GM19324 (cell line): ENCODE results near the gene ELAPOR1.
A peak's percentile ranks its signal among the peaks of the same experiment; 100 is the strongest.

ENCODE experiments used
- ATAC-seq: cut with Tn5 transposase; IDR thresholded peaks from one replicate; pipeline ENCODE4 v1.9.1; 2021; ENCODE audit warnings: mild to moderate bottlenecking, moderate library complexity; ENCODE audit not compliant: unreplicated experiment, low FRiP score

Gene ELAPOR1

GRCh38 chr1:109094377-109094803, 19.5 kb upstream of the ELAPOR1 start:
- no peak for ATAC-seq

- ATAC-seq, result no peak
These were observed 19.0 kb upstream of the ELAPOR1 start for GRCh38 chr1:109094871-109095270.

- no peak for ATAC-seq
These were observed 18.3 kb upstream of the ELAPOR1 start for GRCh38 chr1:109095631-109096030.

DNA sequence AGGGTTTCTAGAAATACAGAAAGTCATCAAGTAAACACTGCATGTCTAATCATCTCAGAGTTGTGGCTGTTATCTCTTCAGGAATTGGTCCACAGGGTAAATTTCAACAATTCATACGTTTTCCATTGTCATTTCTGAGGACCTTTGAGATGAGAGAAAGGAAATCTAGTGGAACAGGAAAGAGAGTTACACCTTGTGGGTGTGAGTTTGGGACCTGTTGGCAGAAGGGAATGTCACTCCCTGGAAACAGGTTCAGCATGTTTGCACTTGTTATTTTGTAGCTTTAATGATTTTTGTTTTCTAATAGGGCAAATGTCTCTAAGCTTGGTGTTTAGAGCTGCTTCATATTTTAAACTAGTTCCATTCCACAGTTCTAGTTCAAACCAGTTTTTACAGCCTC, 17.8 kb upstream of the ELAPOR1 start:
- ATAC-seq, result no peak

DNA sequence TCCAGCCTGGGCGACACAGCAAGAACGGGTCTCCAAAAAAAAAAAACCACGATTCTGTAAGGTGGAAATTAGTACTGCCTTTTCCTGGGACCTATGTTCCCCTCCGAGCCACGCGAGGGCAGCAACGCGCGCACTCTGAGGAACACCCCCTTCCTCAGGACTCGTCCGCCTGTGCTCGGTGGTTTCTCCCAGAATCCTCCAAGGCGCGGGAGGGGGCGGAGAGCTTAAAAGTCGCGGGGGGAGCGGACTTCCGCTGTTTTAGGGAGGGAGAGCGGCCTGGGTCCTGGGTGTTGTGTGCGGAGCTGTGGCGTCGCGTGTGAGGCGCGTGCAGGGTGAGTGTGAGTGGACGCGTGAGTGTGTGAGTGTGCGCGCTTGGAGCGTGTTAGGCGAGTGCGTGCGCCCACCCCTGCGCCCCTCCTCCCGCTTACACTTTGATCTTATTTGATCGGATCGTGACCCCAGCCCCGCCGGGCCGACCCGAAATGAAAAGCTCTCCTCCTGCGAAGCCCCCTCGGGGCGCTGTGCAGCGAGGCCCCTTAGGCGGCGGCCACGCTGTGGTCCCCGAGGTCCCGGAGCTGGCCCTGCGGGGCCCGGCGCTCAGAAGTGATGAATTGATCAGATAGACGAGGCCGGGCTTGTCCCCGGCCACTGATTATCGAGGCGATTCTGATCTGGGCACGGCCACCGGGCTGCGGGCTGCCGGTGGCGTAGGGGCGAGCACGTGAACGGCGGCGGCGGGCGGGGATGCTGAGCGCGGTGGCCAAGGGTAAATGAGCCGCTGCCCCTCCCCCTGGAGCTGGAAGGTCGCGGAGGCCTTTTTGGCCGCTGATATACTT, 13.8 kb upstream of the ELAPOR1 start:
- ATAC-seq, result peak; percentile 95

DNA sequence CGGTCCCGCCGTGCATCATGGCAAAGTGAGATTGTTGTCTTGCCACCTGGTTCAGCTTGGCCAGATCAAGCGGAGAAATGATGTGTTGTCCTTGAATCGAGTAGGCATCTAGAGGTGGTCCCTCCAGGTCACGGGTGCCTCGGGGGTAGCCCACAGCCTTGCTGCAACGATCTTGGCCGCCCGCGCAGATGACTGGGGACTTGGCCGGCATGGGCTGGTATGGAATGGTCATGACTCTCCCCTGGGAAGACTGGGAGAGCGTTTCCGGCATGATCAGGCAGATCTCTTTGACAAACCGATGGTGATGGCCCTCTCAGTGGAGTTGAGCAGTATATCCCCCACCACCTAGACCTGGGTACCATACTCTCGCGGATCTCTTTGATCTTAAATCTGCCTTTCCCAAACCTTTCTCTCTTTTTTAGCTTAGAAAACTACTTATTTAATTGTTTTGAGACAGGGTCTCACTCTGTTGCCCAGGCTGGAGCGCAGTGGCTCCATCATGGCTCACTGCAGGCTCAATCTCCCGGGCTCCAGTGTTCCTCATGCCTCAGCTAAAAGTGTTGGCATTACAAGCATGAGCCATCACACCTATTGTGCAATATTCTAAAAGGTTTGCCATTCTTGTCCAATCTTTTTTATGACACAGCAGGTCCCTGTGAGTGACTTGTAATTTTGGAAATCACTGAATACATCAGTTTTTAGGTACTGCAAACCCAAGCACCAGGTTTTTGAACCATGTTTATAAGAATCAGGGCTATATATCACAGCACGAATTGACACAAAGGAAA, 9.4 kb upstream of the ELAPOR1 start:
- no peak for ATAC-seq

GRCh38 chr1:109105881-109106280, 8.0 kb upstream of the ELAPOR1 start:
- ATAC-seq, result no peak

- no peak for ATAC-seq
These were observed 6.1 kb upstream of the ELAPOR1 start for GRCh38 chr1:109107785-109108184.

DNA sequence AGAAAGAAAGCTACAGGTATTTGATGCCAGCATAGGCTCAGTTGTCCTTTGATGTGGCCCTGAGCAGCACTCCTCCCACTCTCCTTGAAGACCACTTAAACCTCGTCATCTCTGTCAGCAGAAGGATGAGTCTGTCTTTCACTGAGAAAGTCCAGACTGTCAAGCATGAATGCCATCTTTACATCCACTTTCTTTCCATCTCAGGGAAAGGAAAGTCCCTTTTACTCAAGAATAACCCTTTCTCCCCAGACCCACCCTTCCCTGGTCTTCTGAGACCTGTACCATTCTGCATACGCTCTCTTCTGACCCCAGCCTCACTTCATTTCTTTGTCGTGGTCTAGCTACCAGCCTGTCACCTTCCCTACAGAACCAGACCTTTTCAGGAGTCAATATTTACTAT, 4.0 kb upstream of the ELAPOR1 start:
- ATAC-seq, result no peak

DNA sequence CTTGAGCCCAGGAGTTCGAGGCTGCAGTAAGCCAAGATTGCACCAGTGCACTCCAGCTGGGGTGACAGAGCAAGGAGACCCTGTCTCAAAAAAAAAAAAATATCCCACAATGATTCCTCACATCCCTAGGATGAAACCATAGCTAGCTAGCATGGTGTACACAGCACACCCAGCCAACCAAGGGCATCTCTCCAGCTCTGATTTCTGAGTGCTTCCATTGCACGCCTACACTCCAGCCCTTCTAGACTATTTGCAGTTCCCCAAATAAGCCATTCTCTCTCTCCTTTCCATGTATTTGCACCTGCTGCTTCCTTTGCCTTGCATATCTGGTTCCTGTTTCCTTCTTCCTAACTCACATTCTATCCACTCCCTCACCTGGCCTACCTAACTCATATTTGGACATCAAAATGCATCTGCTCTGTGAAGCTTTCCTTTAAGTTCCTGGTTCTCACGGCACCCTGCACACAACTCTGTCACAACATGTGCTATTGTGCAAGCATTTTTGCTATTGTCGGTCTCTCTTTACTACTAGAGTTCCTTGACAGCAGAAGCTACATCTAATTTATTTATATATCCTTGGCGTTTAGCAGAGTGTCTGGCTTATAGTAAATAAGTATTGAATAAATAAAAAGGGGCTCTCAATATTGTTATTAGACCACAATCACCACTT, 2.4 kb upstream of the ELAPOR1 start:
- no peak for ATAC-seq

- ATAC-seq, result no peak
These were observed 1.8 kb upstream of the ELAPOR1 start for GRCh38 chr1:109112056-109112651.

DNA sequence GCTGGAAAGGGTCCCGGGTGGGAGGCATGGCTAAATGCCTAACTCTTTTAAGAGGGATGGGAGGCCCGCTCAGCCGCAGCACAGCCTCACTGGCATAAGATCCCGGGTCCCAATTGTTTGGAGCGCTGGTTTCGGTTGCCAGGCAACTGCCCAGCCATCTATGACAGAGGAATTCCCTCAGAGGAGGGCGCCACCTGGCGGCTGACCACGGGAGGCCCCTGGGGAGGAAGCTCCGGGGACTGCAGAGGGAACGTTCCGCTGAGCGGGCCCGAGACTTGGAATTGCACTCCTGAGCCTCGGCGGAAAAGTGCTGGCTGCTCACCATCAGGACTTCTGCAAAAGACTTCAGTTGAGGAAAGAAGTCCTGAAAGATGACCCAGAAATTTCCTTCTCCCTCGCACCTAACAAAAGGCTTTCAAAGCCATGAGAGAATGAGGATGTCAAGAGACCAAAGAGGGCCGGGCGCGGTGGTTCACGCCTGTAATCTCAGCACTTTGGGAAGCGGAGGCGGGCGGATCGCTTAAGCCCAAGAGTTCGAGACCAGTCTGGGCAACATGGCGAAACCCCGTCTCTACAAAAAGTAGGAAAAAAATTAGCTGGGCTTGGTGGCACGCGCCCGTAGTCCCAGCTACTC, 1.1 kb upstream of the ELAPOR1 start:
- peak; percentile 41 for ATAC-seq

DNA sequence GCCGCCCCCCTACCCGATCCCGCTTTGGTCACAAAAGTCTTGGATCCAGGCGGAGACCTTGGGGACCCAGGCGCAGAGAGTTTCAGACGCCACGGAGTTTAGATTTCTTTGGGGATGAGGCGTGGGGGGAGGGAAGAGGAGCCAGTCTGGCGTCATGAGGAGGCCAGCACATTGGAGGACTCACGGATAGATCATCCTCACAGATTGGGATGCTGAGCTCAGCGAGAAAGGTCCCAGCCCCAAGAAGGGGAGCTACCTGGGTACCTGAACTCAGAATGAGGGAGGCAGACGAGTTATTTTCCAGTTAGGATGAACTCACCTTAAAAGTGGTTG, 393 bp downstream of the ELAPOR1 start:
- no peak for ATAC-seq

DNA sequence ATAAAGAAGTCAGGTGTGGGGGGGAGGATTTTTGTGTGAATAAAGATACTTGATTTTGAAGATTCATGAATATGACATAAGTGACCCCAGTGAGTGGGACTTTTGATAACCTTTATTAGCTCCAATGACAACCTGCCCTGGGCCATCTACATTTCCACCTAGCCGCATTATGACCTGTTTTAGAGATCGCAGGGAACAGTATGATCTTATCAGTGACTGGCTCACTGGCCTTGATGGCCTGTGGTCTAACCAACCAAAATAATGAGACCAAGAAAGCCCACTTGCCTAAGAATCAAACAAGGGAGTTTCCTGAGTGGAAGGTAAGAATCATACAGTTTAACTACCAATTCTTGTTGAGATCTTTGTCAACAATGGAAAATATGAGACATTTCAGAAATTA, 1.8 kb downstream of the ELAPOR1 start:
- ATAC-seq, result no peak

GRCh38 chr1:109116286-109116685, 2.4 kb downstream of the ELAPOR1 start:
- no peak for ATAC-seq

GRCh38 chr1:109118089-109118488, 4.2 kb downstream of the ELAPOR1 start:
- no peak for ATAC-seq

DNA sequence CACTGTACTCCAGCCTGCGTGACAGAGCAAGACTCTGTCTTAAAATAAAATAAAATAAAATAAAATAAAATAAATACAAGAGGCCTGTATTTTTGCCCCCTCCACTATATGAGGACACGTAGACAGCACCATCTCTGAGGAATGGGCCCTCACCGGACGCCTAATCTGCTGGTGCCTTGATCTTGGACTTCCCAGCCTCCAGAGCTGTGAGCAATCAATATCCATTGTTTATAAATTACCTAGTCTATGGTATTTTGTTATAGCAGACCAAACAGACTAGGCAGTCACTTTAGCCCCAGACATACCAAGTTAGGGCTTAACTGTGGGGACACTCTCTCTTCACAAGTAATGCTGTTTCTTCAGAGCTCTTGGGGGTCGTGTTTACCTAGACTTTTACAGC, 6.4 kb downstream of the ELAPOR1 start:
- no peak for ATAC-seq

- ATAC-seq, result no peak
These were observed 17.1 kb downstream of the ELAPOR1 start for GRCh38 chr1:109131059-109131458.

DNA sequence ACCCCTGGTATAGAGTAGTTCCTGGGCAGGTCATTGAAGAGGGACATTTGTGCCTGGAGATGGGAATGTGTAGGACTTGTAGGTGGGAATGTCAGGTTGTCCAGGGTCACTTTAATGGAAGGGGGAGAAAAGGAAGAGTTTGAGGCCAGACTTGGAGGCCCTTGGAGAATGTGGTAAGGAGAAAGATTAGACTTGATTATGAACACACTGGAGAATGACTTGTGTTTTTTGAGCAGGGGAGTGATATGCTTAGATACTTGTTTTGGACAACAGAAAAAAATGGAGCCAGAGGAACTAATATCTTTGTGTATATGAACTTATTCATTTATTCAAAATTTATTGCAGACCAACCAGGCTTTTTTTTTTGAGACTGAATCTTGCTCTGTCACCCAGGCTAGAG, 17.9 kb downstream of the ELAPOR1 start:
- ATAC-seq, result no peak

DNA sequence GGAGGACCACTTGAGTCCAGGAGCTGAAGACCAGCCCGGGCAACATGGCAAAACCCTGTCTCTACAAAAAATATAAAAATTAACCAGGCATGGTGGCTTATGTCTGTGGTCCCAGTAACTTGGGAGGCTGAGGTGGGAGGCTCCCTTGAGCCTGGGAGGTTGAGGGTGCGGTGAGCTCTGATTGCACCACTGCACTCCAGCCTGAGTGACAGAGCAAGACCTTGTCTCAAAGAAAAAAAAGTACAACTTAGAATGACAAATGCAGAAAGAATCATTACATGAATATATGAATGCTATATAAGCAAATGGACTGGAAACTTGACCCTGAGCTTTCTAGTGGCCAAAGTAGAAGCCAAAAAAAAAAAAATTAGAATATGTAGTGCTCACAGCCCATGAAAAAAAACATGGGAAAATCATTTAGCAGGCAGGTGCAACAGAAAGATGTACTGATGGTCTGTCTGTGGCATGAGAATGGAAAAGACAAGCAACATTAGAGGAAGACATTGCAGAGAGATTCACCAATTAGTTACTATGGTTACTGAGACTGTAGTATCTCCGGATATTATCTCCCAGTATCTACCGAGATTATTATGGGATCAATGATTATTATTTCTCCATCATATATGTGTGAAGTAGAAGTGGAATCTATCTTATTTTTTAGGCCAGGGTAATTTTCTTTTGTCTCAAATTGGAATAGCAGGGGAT, 19.2 kb downstream of the ELAPOR1 start:
- ATAC-seq, result no peak
